HepG2 (cell line): ENCODE results near the gene CYB5R3. TPM values are rescaled to one million over a fixed set of nuclear protein-coding genes. Genes with fewer than 3 reads are reported as not detected.
A peak's percentile ranks its signal among the peaks of the same experiment; 100 is the strongest.

Experiments
- ATM ChIP-seq: fragments of 450-650 bp; IDR thresholded peaks from 2 replicates; pipeline ENCODE4 v1.7.1; 2017; ENCODE audit warnings: mild to moderate bottlenecking, borderline replicate concordance
- ELF1 ChIP-seq: sonication (generic); formaldehyde crosslinking; IDR thresholded peaks from 2 replicates; pipeline ENCODE4 v1.4.0; 2020; ENCODE audit warnings: missing genetic modification reagents
- FOSL2 ChIP-seq: sonication (generic); formaldehyde crosslinking; IDR thresholded peaks from 2 replicates; pipeline ENCODE4 v1.4.0; 2020; ENCODE audit warnings: missing genetic modification reagents
- JDP2 ChIP-seq: sonication (generic); formaldehyde crosslinking; IDR thresholded peaks from 2 replicates; pipeline ENCODE4 v1.8.1; 2022; ENCODE audit warnings: missing genetic modification reagents, borderline replicate concordance
- MBD4 ChIP-seq: IDR thresholded peaks from 2 replicates; pipeline ENCODE4 v1.6.1; 2012; ENCODE audit warnings: low read length, inconsistent platforms, borderline replicate concordance
- PLRG1 ChIP-seq: fragments of 450-650 bp; conservative IDR thresholded peaks from 2 replicates; pipeline ENCODE4 v1.6.1; 2016
- THAP9 ChIP-seq: sonication (generic); formaldehyde crosslinking; IDR thresholded peaks from 2 replicates; pipeline ENCODE4; 2020; ENCODE audit warnings: missing genetic modification reagents, mild to moderate bottlenecking, borderline replicate concordance
- ZFP36L1 ChIP-seq: sonication (generic); formaldehyde crosslinking; IDR thresholded peaks from 2 replicates; pipeline ENCODE4 v1.8.0; 2022; ENCODE audit warnings: mild to moderate bottlenecking, missing genetic modification reagents, moderate library complexity
- ZNF296 ChIP-seq: sonication (generic); formaldehyde crosslinking; conservative IDR thresholded peaks from 2 replicates; pipeline ENCODE4 v1.5.0; 2020; ENCODE audit warnings: mild to moderate bottlenecking, missing genetic modification reagents
- ZSCAN20 ChIP-seq: sonication (generic); formaldehyde crosslinking; IDR thresholded peaks from 2 replicates; pipeline ENCODE4 v1.4.0; 2020; ENCODE audit warnings: missing genetic modification reagents, mild to moderate bottlenecking, borderline replicate concordance
- polyA plus RNA-seq, 8 experiments: library from polyadenylated mRNA; depleted of rRNA in 3 of 8; stranded (reverse) in 7 of 8; unstranded in 1 of 8; fragments of >200 nt; fragmentation: Illumina TruSeq in 4 of 8; extraction: Trizol in 4 of 8; gene quantifications; 2 replicates each; pipeline versions ENCODE4 v1.2.1 to v1.2.3, GENCODE V29; 2011 to 2016; ENCODE audit warnings: low read depth in 4 of 8, missing spikeins in 1 of 8, mixed read lengths in 1 of 8; ENCODE audit not compliant: insufficient read depth in 1 of 8
- total RNA-seq, 5 experiments: library from RNA; depleted of rRNA; stranded (reverse); fragments of >200 nt; fragmentation: Illumina TruSeq; extraction: Trizol; gene quantifications; 2 replicates each; pipeline ENCODE4 v1.2.3, GENCODE V29; 2016; ENCODE audit warnings: low read depth in 1 of 5
- TF ChIP-seq, protein P1 (sequence below): sonication (generic); formaldehyde crosslinking; IDR thresholded peaks from 2 replicates; pipeline ENCODE4 v1.4.0; 2020; ENCODE audit warnings: missing genetic modification reagents
- TF ChIP-seq, protein P2 (sequence below): sonication (generic); formaldehyde crosslinking; conservative IDR thresholded peaks from 2 replicates; pipeline ENCODE4 v1.5.0; 2020; ENCODE audit warnings: missing genetic modification reagents
- TF ChIP-seq, protein P3 (sequence below): fragments of 450-650 bp; IDR thresholded peaks from 2 replicates; pipeline ENCODE4 v1.6.1; 2016
- TF ChIP-seq, protein P4 (sequence below): sonication (generic); formaldehyde crosslinking; IDR thresholded peaks from 2 replicates; pipeline ENCODE4 v1.5.0; 2020; ENCODE audit warnings: mild to moderate bottlenecking, missing genetic modification reagents, moderate library complexity

CYB5R3 gene
- total and polyA plus RNA-seq, 2 of the 13 experiments (the other 11 are each of a cell fraction or from before 2014, with no cell fraction given), result 32.4 to 305 TPM

DNA sequence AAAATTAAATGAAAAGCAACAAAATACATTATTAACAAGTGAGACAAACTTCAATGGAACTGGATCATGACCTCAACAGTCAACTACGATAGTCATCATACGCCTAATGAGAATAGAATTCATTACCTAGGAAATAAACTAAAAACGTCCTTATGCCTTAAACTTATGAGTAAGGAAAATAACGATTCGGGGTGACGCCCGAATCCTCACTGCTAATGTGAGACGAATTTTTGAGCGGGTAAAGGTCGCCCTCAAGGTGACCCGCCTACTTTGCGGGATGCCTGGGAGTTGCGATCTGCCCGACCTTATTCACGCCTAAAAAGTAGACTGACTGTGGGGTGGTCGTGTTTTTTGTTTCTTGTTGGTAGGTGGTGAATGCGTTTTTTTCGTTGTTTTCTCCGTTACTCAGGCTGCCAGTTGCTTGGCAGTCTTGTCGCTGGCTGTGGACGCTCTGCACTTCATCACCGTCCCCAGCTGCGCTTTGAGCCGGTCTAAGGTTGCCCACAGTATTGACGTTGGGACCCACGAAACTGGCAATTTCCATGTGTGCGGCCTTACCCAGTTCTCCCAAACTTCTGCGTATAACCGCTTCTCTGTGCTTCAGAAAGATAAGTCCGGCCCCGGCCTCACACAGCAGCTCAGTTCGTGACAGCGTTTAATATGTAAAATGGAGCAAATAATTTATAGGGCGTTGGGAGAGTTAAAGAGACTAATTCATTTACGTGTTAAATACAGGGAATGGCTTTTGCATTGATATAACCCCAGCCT, 33.9 kb downstream of the CYB5R3 start (continued):
- peak; percentile 26; the same call in 1 of the 2 replicates for TF ChIP-seq ZSCAN20 (CRISPR knock-in tag)
- TF ChIP-seq MBD4, result peak; percentile 97
- no peak; the same call in none of the 2 replicates for TF ChIP-seq ZNF296 (CRISPR knock-in tag)
- TF ChIP-seq, protein P1, sequence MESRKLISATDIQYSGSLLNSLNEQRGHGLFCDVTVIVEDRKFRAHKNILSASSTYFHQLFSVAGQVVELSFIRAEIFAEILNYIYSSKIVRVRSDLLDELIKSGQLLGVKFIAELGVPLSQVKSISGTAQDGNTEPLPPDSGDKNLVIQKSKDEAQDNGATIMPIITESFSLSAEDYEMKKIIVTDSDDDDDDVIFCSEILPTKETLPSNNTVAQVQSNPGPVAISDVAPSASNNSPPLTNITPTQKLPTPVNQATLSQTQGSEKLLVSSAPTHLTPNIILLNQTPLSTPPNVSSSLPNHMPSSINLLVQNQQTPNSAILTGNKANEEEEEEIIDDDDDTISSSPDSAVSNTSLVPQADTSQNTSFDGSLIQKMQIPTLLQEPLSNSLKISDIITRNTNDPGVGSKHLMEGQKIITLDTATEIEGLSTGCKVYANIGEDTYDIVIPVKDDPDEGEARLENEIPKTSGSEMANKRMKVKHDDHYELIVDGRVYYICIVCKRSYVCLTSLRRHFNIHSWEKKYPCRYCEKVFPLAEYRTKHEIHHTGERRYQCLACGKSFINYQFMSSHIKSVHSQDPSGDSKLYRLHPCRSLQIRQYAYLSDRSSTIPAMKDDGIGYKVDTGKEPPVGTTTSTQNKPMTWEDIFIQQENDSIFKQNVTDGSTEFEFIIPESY (CRISPR knock-in tag), result peak; percentile 74
- no peak for TF ChIP-seq PLRG1
- TF ChIP-seq, protein P2, sequence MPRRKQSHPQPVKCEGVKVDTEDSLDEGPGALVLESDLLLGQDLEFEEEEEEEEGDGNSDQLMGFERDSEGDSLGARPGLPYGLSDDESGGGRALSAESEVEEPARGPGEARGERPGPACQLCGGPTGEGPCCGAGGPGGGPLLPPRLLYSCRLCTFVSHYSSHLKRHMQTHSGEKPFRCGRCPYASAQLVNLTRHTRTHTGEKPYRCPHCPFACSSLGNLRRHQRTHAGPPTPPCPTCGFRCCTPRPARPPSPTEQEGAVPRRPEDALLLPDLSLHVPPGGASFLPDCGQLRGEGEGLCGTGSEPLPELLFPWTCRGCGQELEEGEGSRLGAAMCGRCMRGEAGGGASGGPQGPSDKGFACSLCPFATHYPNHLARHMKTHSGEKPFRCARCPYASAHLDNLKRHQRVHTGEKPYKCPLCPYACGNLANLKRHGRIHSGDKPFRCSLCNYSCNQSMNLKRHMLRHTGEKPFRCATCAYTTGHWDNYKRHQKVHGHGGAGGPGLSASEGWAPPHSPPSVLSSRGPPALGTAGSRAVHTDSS (CRISPR knock-in tag), result no peak
- TF ChIP-seq THAP9, result peak; percentile 75
- peak; percentile 81; the same call in 1 of the 2 replicates for TF ChIP-seq JDP2 (CRISPR knock-in tag)
- TF ChIP-seq FOSL2 (CRISPR knock-in tag), result peak; percentile 77
- no peak for TF ChIP-seq ATM
- TF ChIP-seq, protein P3, sequence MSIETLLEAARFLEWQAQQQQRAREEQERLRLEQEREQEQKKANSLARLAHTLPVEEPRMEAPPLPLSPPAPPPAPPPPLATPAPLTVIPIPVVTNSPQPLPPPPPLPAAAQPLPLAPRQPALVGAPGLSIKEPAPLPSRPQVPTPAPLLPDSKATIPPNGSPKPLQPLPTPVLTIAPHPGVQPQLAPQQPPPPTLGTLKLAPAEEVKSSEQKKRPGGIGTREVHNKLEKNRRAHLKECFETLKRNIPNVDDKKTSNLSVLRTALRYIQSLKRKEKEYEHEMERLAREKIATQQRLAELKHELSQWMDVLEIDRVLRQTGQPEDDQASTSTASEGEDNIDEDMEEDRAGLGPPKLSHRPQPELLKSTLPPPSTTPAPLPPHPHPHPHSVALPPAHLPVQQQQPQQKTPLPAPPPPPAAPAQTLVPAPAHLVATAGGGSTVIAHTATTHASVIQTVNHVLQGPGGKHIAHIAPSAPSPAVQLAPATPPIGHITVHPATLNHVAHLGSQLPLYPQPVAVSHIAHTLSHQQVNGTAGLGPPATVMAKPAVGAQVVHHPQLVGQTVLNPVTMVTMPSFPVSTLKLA, result no peak
- TF ChIP-seq, protein P4, sequence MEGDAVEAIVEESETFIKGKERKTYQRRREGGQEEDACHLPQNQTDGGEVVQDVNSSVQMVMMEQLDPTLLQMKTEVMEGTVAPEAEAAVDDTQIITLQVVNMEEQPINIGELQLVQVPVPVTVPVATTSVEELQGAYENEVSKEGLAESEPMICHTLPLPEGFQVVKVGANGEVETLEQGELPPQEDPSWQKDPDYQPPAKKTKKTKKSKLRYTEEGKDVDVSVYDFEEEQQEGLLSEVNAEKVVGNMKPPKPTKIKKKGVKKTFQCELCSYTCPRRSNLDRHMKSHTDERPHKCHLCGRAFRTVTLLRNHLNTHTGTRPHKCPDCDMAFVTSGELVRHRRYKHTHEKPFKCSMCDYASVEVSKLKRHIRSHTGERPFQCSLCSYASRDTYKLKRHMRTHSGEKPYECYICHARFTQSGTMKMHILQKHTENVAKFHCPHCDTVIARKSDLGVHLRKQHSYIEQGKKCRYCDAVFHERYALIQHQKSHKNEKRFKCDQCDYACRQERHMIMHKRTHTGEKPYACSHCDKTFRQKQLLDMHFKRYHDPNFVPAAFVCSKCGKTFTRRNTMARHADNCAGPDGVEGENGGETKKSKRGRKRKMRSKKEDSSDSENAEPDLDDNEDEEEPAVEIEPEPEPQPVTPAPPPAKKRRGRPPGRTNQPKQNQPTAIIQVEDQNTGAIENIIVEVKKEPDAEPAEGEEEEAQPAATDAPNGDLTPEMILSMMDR, result no peak
- TF ChIP-seq ELF1 (CRISPR knock-in tag), result no peak
- TF ChIP-seq ZFP36L1 (CRISPR knock-in tag), result peak; percentile 78; the same call in 1 of the 2 replicates
